Activated naive CD8-positive, alpha-beta T cell (primary cell): ENCODE measurements around the gene PPP3R1.

Experiments
- H3K27ac Mint-ChIP-seq: one replicate; pipeline ENCODE4 v1.8.0; 2021; ENCODE audit warnings: mixed read lengths
- H3K27me3 Mint-ChIP-seq: one replicate; pipeline ENCODE4 v1.8.0; 2021; ENCODE audit warnings: mixed read lengths
- H3K36me3 Mint-ChIP-seq: one replicate; pipeline ENCODE4 v1.8.0; 2021; ENCODE audit warnings: mixed read lengths
- H3K4me1 Mint-ChIP-seq: one replicate; pipeline ENCODE4 v1.8.0; 2021; ENCODE audit warnings: low read depth, mixed read lengths
- H3K4me3 Mint-ChIP-seq: one replicate; pipeline ENCODE4 v1.8.0; 2021; ENCODE audit warnings: mild to moderate bottlenecking, mixed read lengths
- H3K9me3 Mint-ChIP-seq: one replicate; pipeline ENCODE4 v1.8.0; 2021; ENCODE audit warnings: low read depth, mixed read lengths

PPP3R1 gene

DNA sequence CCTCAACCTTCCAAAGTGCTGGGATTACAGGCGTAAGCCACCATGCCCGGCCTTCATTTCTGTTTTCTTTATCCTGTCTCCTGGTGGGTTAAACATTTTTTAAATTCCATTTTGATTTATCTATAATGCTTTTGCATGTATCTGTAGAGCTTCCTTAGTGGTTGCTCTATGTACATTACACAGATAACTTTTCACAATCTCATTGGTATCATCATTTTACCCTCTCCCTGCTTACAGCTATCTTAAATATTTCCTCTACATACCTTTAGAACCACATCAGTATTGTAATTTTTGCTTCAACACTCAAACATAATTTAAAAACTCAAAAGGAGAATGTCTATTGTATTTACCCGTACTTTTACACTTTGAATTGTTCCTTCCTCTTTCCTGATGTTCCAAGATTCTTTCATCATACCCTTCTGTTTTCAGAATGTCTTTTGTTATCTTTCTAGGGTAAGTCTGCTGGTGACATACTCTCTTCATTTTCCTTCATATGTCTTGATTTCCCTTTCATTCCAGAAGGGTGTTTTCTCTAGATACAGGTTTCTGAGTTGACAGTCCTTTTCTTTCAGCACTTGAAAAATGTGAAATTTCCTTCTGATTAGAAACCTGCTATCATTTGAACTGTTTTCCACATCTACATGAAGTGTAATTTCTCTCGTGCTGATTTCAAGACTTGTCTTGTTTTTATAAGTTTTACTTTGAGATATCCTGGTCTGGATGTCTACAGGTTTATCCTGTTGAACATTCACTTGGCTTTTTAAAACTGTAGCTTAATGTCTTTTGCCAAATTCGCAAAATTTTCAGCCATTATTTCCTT lies 21.9 kb downstream of the PPP3R1 start:
- Mint-ChIP-seq H3K4me1 (peaks cover 85% of the 10 kb centered on the region), H3K27me3 (no peaks in the 10 kb centered on the region), H3K27ac (peak overlapping the region; percentile 85), H3K9me3 (no peaks in the 10 kb centered on the region), H3K36me3 (no peaks in the 10 kb centered on the region), H3K4me3 (peak overlapping the region; percentile 33)

DNA sequence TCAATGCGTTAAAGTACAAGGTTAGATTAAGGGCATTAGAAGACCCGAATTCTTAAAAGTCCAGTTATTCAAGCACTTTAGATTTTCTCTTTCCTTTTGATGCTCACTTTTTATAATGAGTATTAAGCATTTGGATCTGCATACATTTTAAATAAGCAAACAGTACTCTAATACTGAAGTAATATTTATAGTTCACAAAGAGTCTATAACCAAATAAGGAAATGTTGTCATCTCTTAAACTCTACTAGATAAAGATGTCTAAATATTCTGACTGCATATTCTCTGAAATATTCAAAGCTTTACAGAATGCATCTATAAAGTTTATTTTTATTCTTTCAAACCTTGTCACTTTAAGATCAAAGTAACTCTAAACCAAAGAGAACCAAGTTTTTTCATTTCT lies 25.5 kb downstream of the PPP3R1 start:
- no peak overlapping the region for H3K4me3 Mint-ChIP-seq
- H3K9me3 Mint-ChIP-seq: no peaks in the 10 kb centered on the region
- H3K4me1 Mint-ChIP-seq: peaks cover 95% of the 10 kb centered on the region
- H3K27ac Mint-ChIP-seq: no peak overlapping the region
- H3K36me3 Mint-ChIP-seq: peaks cover 3% of the 10 kb centered on the region
- H3K27me3 Mint-ChIP-seq: no peaks in the 10 kb centered on the region

DNA sequence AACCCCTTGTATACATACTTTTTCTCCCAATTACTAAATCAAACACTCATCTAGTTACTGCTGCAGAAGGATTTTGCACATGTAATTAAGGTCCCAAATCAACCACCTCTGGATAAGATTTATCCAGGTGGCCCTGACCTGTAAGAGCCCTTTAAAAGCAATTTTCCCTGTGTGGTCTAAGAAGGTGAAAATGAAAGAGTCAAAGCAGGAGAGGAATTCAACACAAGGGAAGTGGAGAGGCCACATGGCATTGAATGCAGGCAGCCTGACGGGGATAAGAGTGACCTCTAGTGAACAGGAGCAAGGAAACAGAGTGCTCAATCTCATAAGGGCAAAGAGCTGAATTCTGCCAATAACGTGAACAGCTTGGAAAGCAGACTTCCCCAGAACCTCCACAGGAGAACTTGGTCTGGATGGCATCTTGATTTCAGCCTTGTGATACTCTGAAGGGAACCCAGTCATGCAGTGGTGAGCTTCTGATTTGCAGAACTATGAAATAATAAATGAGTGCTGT lies 27.2 kb downstream of the PPP3R1 start:
- H3K27ac Mint-ChIP-seq: peak overlapping the region; percentile 56
- peak overlapping the region; percentile 2 for H3K4me3 Mint-ChIP-seq
- no peaks in the 10 kb centered on the region for H3K9me3 Mint-ChIP-seq

DNA sequence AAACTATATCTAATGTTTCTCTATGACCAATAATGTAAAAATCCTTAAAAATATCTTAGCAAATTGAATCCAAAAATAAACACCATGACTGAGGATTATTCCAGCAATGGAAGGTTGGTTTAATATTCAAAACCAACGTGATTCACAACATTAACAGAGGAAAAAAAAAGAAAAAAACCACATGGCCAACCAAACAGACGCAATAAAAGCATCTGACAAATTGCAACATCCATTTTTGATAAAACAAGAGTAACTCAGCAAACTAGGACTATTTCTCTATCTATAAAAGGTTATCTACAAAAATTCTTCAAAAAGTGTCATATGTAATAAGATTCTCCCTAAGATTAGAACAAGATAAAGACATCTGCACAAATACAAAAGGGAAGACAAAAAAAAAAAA lies 28.9 kb downstream of the PPP3R1 start:
- H3K27me3 Mint-ChIP-seq: no peaks in the 10 kb centered on the region
- H3K4me1 Mint-ChIP-seq: peaks cover 93% of the 10 kb centered on the region
- H3K4me3 Mint-ChIP-seq: peak overlapping the region; percentile 23
- H3K36me3 Mint-ChIP-seq: peaks cover 7% of the 10 kb centered on the region
- peak overlapping the region; percentile 58 for H3K27ac Mint-ChIP-seq
- no peaks in the 10 kb centered on the region for H3K9me3 Mint-ChIP-seq

More for the DNA sequence above, 27.2 kb downstream of the PPP3R1 start:
- peaks cover 93% of the 10 kb centered on the region for H3K4me1 Mint-ChIP-seq
- no peaks in the 10 kb centered on the region for H3K27me3 Mint-ChIP-seq
- H3K36me3 Mint-ChIP-seq: peaks cover 7% of the 10 kb centered on the region

DNA sequence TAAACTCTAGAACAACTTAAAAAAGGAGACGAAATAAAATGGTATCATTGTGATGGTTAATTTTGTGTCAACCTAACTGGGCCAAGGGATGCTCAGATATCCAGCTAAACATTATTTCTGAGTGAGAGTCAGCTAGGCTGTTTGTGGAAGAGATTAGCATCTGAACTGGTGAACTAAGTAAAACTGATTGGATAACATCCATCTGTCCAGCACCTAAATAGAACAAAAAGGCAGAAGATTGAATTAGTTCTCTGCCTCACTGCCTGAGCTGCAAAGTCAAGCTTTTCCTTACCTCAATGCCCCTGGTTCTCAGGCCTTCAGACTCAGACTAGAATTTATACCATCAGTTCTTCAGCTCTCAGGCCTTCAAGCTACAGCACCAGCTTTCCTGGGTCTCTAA lies 30.0 kb downstream of the PPP3R1 start:
- Mint-ChIP-seq H3K4me3 (no peak overlapping the region), H3K27ac (peak overlapping the region; percentile 5), H3K27me3 (no peaks in the 10 kb centered on the region), H3K36me3 (peaks cover 7% of the 10 kb centered on the region), H3K9me3 (no peaks in the 10 kb centered on the region), H3K4me1 (peaks cover 94% of the 10 kb centered on the region)

DNA sequence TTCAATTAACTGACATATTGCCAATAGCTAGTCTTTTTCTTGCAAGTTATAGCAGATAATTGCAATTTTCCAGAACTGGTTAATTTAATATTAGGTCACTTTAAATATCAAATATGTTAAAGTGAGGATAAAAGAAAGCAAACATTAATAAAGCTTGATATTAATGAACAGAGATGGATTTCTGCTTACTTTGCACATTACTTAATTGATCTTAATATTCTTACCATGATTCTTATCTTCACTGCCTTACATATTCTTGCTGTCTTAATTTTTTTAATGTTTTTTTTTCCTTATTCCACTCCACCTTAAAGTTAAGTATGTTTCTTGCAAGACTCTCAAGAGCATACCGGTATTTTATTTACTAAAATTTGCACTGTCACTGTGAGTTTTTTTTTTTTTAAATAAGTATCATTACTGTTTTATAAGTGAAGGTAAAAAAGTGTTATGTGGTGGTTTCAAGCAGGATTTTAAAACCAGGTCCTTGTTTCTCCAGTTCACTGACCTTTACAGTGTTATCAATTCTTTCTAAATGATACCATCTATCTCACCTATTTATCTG lies 33.9 kb downstream of the PPP3R1 start:
- H3K4me3 Mint-ChIP-seq: peak overlapping the region; percentile 57
- H3K9me3 Mint-ChIP-seq: no peaks in the 10 kb centered on the region
- H3K4me1 Mint-ChIP-seq: peaks cover 82% of the 10 kb centered on the region
- no peaks in the 10 kb centered on the region for H3K27me3 Mint-ChIP-seq
- H3K27ac Mint-ChIP-seq: peak overlapping the region; percentile 69
- H3K36me3 Mint-ChIP-seq: peaks cover 7% of the 10 kb centered on the region

DNA sequence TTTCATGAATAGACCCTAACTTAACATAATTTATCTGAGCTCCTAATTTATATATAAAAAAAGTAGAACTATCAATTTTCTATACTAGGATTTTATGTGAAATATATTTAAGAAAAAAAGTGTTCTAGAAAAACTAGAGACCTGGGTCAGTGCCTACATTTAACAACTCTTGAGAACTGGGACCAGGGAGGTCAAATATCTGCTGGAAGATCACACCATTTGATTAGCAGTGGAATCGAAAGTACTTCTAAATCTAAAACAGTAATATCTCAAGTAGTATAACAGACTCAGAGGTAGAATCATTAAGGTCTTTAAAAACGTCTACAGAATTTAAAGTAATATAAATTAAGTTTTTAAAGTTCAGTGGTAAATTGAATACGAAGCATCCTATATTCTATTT lies 34.6 kb downstream of the PPP3R1 start:
- no peaks in the 10 kb centered on the region for H3K9me3 Mint-ChIP-seq
- H3K27me3 Mint-ChIP-seq: no peaks in the 10 kb centered on the region
- H3K36me3 Mint-ChIP-seq: peaks cover 12% of the 10 kb centered on the region
- no peak overlapping the region for H3K4me3 Mint-ChIP-seq
- peaks cover 81% of the 10 kb centered on the region for H3K4me1 Mint-ChIP-seq
- H3K27ac Mint-ChIP-seq: no peak overlapping the region

DNA sequence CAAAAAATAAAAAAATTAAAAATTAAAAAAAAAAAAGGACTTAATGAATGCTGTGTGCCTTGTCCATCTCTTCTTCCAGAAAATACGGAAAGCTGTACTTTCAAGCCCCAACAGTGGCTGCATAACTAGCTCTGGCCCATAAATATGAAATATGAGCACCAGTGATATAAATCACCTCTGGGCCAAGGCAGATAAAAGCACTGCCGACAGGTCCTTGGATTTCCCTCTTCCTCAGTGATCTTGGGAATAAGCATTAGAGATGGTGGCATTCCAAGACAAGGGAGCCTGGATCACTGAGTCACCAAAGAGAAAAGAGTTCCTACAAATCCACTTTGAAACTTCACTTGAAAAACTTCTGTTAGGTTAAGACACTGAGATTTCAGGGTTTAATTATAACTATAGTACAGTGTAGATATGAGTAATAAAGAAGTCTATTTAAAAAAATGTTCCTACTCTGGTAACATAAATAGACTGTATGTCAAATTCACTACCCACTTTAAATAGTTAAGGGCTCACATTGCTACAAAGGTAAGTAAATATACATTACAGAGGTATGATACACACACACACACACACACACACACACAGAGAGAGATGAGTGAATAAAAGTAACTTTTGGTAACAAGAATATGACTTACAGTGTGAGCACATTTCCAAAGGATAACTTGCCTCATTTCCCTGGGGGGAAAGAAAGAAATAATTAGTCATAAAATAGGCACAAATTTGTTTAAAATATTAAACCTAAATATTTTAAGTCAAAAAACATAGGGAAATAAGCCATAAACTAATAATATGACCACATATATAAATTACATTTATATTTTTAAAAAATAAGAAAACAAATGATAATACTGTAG lies 35.6 kb downstream of the PPP3R1 start:
- H3K27me3 Mint-ChIP-seq: no peaks in the 10 kb centered on the region
- H3K9me3 Mint-ChIP-seq: no peaks in the 10 kb centered on the region
- H3K27ac Mint-ChIP-seq: peak overlapping the region; percentile 34
- H3K4me1 Mint-ChIP-seq: peaks cover 80% of the 10 kb centered on the region
- H3K36me3 Mint-ChIP-seq: peaks cover 10% of the 10 kb centered on the region
- H3K4me3 Mint-ChIP-seq: peak overlapping the region; percentile 47

DNA sequence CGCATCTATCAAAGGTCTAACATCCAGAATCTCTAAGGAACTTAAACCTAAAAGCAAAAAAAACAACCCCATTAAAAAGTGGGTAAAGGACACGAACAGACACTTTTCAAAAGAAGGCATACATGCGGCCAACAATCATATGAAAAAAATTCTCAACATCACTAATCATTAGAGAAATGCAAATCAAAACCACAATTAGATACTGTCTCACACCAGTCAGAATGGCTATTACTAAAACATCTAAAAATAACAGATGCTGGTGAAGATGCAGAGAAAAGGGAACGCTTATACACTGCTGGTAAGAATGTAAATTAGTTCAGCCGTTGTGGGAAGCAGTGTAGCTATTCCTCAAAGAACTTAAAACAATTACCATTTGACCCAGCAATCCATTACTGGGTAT lies 38.0 kb downstream of the PPP3R1 start:
- H3K4me3 Mint-ChIP-seq: no peak overlapping the region
- H3K27me3 Mint-ChIP-seq: no peaks in the 10 kb centered on the region
- no peak overlapping the region for H3K27ac Mint-ChIP-seq
- H3K4me1 Mint-ChIP-seq: peaks cover 73% of the 10 kb centered on the region
- peaks cover 7% of the 10 kb centered on the region for H3K36me3 Mint-ChIP-seq
- H3K9me3 Mint-ChIP-seq: no peaks in the 10 kb centered on the region

DNA sequence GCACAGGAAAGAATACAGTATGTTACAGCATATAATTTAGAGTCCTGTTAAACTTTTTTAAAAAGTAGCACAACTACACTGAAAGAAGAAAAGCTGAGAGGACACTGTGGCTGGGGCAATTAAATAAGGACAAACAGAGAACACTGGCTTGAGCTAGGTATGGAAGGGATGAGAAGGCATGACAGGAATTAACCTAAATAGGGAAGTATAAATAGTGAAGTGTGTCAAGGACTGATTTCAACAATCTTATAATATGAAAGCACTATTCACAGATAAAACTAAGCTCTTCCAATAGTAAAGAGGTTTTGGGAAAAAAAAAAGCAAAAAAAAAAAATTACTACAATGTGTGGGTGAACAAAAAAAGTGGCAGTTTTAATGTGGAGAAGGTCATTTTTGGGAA lies 45.5 kb downstream of the PPP3R1 start:
- Mint-ChIP-seq H3K9me3 (no peaks in the 10 kb centered on the region), H3K27ac (peak overlapping the region; percentile 36), H3K36me3 (peaks cover 4% of the 10 kb centered on the region), H3K4me1 (peaks cover 68% of the 10 kb centered on the region), H3K27me3 (no peaks in the 10 kb centered on the region), H3K4me3 (peak overlapping the region; percentile 20)

DNA sequence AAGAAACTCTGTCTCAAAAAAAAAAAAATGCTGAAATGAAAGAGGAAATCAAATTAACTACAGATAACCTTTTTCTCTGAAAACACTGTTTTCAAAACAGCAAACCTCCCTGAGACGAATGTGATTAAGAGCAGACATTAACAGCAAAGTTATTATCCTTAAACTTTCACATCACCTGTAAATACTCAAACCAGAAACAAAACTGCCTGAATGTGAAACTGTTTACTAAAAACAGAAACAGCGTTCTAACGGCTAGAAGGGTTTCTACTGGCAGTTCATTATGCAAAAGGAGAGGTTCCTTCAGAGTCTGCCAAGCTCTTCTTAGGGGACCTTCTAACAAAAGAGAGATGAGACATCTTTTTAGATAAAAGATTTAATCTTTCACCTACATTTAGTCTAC lies 48.7 kb downstream of the PPP3R1 start:
- Mint-ChIP-seq H3K4me1 (peaks cover 73% of the 10 kb centered on the region), H3K36me3 (peaks cover 2% of the 10 kb centered on the region), H3K9me3 (no peaks in the 10 kb centered on the region), H3K27me3 (no peaks in the 10 kb centered on the region), H3K4me3 (peak overlapping the region; percentile 69), H3K27ac (peak overlapping the region; percentile 89)

DNA sequence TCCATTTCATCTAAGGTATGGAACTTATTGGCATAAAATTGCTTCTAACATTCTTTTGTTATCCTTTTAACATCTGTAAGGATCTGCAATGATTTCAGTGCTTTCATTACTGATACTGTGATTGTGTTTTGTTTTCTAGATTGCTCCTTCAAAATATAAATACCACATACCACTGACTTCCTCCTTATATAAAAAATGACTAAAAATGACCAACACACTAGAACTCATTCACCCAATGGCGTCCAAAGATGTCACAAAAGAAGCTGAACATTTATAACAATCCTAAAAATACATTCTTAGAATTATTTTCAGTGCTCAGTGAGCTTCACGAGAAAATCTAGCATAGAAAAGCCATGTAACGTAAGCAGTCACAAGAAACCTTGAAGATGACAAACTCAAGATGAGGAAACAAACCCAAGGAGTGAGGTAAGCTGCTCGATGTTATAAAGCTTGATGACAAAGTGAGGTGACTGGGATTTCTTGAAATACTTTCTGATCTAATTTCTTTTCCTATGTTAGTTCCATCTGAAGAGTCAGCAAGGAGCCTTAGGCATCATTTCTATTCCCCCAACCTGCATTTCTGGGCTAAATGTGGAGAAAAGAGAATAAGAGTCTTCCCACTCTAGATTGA lies 52.1 kb downstream of the PPP3R1 start:
- Mint-ChIP-seq H3K27ac (peak overlapping the region; percentile 41), H3K36me3 (no peaks in the 10 kb centered on the region), H3K4me1 (peaks cover 62% of the 10 kb centered on the region)

DNA sequence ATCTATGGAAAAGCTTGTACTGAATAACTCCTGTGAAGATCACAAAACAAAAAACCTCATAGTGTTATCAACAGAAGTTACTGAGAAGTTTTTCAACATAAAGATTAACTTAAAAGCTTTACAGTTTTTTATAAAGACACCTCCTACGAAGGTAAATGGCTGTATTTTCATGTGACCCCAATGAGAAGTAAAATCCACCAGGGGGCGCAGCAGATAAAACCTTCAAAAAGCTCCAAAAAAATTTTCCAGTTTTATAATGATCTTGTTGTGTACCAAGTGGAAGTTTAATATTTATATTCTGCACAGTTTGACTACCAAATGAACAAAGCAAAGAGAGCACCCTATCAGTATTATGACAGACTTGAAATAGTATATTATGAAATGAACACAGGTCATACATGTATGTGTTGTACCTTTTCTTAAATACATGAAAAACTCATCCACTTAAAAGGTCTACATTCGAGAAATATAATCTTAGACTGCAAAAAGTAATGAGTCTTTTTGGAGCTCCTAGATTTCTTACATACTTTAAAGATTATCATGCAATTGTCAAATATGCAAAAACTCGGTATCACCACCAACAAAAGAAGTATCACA lies 56.1 kb downstream of the PPP3R1 start:
- peaks cover 66% of the 10 kb centered on the region for H3K4me1 Mint-ChIP-seq
- H3K9me3 Mint-ChIP-seq: no peaks in the 10 kb centered on the region
- H3K27ac Mint-ChIP-seq: no peak overlapping the region

More for the DNA sequence above, 52.1 kb downstream of the PPP3R1 start:
- Mint-ChIP-seq H3K4me3 (no peak overlapping the region), H3K27me3 (no peaks in the 10 kb centered on the region), H3K9me3 (no peaks in the 10 kb centered on the region)

DNA sequence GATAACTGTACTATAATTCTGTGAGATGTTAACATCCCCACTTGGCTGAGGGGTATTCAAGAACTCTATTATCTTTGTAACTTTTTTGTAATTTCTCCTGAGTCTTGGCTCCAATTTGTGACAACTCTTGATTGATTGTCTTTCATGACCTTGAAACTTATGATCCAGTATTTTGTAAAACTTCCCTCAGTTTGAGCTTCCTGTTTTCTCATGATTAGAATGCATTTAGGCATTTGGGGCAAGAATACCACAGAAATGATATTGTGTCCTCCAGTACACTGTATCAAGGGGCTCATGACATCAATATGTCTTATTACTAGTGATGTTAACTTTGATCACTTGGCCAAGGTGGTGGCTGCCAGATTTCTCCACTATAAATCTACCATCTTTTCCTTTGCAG lies 57.2 kb downstream of the PPP3R1 start:
- Mint-ChIP-seq H3K27ac (peak overlapping the region; percentile 24), H3K36me3 (no peaks in the 10 kb centered on the region), H3K9me3 (no peaks in the 10 kb centered on the region), H3K4me1 (peaks cover 66% of the 10 kb centered on the region), H3K27me3 (no peaks in the 10 kb centered on the region), H3K4me3 (no peak overlapping the region)

More for the DNA sequence above, 56.1 kb downstream of the PPP3R1 start:
- Mint-ChIP-seq H3K4me3 (no peak overlapping the region), H3K27me3 (no peaks in the 10 kb centered on the region), H3K36me3 (no peaks in the 10 kb centered on the region)
